ENCODE measurements around the gene IGFALS. TPM values are rescaled to one million over a fixed set of nuclear protein-coding genes. Genes with fewer than 3 reads are reported as not detected.

The IGFALS gene
- total and polyA plus RNA-seq, 2 experiments from 2014 or later: 0.16 TPM; not detected in 1

- Histone ChIP-seq H3K79me2 (replicated peaks; ENCODE audit: insufficient read depth) (no peaks in the 10 kb centered on the region), H3K27ac (ENCODE audit: low read depth) (no peak overlapping the region), H3K4me1 (ENCODE audit: insufficient read depth) (no peaks in the 10 kb centered on the region), H3K4me2 (no peak overlapping the region), H3K27me3 (ENCODE audit: insufficient read depth) (no peaks in the 10 kb centered on the region), H2AFZ (no peak overlapping the region), H3F3A (replicated peaks; ENCODE audit: low read depth) (peaks cover 16% of the 10 kb centered on the region), H3K4me3 (no peak overlapping the region), H3K36me3 (ENCODE audit: insufficient read depth) (no peaks in the 10 kb centered on the region), H4K20me1 (replicated peaks; ENCODE audit: insufficient read depth) (no peaks in the 10 kb centered on the region), H3K9me2 (ENCODE audit: insufficient read depth) (no peaks in the 10 kb centered on the region)
- Mint-ChIP-seq H3K36me3 (ENCODE audit: low read depth) (peaks cover 9% of the 10 kb centered on the region), H3K27me3 (ENCODE audit: insufficient read depth, low read depth, poor library complexity) (peaks cover 10% of the 10 kb centered on the region), H3K9me3 (peaks cover 3% of the 10 kb centered on the region; the same call in 2 of the 3 replicates), H3K4me1 (no peaks in the 10 kb centered on the region), H3K27ac (no peak overlapping the region), H3K4me3 (no peak overlapping the region)
- no peak for TF ChIP-seq REST (IDR thresholded peaks at IDR 0.05; ENCODE audit: unreplicated experiment)
- TF ChIP-seq ZNF331 (CRISPR knock-in tag; IDR thresholded peaks at IDR 0.05; ENCODE audit: low read depth): no peak
- no peak for TF ChIP-seq NANOG (IDR thresholded peaks at IDR 0.05; ENCODE audit: borderline replicate concordance)
- no peak for TF ChIP-seq POLR2AphosphoS5 (IDR thresholded peaks at IDR 0.05; ENCODE audit: low read depth)
- no peak for TF ChIP-seq CREB1 (CRISPR knock-in tag; IDR thresholded peaks at IDR 0.05; ENCODE audit: low read depth)
- TF ChIP-seq, protein P1, sequence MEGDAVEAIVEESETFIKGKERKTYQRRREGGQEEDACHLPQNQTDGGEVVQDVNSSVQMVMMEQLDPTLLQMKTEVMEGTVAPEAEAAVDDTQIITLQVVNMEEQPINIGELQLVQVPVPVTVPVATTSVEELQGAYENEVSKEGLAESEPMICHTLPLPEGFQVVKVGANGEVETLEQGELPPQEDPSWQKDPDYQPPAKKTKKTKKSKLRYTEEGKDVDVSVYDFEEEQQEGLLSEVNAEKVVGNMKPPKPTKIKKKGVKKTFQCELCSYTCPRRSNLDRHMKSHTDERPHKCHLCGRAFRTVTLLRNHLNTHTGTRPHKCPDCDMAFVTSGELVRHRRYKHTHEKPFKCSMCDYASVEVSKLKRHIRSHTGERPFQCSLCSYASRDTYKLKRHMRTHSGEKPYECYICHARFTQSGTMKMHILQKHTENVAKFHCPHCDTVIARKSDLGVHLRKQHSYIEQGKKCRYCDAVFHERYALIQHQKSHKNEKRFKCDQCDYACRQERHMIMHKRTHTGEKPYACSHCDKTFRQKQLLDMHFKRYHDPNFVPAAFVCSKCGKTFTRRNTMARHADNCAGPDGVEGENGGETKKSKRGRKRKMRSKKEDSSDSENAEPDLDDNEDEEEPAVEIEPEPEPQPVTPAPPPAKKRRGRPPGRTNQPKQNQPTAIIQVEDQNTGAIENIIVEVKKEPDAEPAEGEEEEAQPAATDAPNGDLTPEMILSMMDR (conservative IDR thresholded peaks at IDR 0.05; ENCODE audit: low read depth in 2 of 2): no peak
- no peak for TF ChIP-seq JUNB (IDR thresholded peaks at IDR 0.05; ENCODE audit: unreplicated experiment)
- TF ChIP-seq STAT1 (IDR thresholded peaks at IDR 0.05; ENCODE audit: unreplicated experiment): no peak
- no peak for ATAC-seq
- DNase-seq (ENCODE audit: low spot score): no peak
Observed at GRCh38 chr16:1743376-1744337, 49.8 kb downstream of the IGFALS start.

All from GM23338 (cell line).